Endometrial microvascular endothelial cells (primary cell): ENCODE measurements around the gene HSD3B7. TPM values are rescaled to one million over a fixed set of nuclear protein-coding genes. Genes with fewer than 3 reads are reported as not detected.

Source experiments
- in situ Hi-C: cut with HindIII; loops from 2 replicates; pipeline ENCODE4 v1.10.0; 2017; ENCODE audit warnings: low sequenced_read_pairs, low pct_unique_long_range_greater_than_20kb; ENCODE audit errors: inconsistent ontology term
- total RNA-seq: library from RNA; depleted of rRNA; stranded (reverse); fragments of >200 nt; gene quantifications from one replicate; pipeline ENCODE4 v1.2.3, GENCODE V29; 2015; ENCODE audit errors: inconsistent ontology term

HSD3B7 gene
- total RNA-seq, 1 donor from 2014 or later, result 6.0 TPM

DNA sequence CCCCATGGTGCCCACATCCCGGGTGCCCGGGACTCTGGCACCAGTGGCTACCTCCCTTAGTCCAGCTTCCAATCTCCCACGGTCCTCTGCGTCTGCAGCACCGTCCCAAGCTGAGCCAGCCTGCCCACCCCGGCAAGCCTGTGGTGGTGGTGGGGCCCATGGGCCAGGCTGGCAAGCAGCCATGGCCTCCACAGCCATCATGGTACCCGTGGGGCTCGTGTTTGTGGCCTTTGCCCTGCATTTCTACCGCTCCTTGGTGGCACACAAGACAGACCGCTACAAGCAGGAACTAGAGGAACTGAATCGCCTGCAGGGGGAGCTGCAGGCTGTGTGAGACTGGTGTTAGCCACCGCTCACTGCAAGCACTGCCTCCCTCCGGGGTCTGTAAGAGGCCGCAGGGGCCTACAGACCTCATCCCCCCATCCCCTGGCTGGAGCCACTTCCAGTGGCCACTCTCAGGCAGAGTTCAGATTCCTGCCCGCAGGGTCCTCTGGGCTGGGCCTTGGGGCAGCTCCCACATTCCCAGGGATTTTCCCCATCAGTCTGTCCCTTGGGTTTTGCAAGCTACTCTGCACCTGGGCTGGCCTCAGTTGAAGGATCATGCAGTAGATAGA lies 31.4 kb upstream of the HSD3B7 start:
- in situ Hi-C loops, result loop anchor here (25.0 kb wide), 1 partner anchor 109 kb away; the partner anchor contains the start of genes ZNF646 and ZNF668

DNA sequence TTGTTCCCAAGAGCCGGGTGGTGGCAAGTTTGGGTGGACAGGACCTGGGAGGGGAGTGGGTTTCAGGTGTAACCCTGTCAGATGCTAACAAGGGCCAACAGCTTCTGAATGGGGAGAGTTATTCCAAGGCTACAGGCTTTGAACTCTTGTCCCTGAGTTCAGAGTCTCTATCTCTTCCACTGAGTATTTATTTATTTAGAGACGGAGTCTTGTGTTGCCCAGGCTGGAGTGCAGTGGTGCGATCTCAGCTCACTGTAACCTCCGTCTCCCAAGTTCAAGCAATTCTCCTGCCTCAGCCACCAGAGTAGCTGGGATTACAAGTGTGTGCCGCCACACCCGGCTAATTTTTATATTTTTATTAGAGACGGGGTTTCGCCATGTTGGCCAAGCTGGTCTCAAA lies 30.0 kb upstream of the HSD3B7 start:
- in situ Hi-C loops, result loop anchor here (25.0 kb wide), 1 partner anchor 107 kb away; the partner anchor contains the start of genes ZNF646 and ZNF668

DNA sequence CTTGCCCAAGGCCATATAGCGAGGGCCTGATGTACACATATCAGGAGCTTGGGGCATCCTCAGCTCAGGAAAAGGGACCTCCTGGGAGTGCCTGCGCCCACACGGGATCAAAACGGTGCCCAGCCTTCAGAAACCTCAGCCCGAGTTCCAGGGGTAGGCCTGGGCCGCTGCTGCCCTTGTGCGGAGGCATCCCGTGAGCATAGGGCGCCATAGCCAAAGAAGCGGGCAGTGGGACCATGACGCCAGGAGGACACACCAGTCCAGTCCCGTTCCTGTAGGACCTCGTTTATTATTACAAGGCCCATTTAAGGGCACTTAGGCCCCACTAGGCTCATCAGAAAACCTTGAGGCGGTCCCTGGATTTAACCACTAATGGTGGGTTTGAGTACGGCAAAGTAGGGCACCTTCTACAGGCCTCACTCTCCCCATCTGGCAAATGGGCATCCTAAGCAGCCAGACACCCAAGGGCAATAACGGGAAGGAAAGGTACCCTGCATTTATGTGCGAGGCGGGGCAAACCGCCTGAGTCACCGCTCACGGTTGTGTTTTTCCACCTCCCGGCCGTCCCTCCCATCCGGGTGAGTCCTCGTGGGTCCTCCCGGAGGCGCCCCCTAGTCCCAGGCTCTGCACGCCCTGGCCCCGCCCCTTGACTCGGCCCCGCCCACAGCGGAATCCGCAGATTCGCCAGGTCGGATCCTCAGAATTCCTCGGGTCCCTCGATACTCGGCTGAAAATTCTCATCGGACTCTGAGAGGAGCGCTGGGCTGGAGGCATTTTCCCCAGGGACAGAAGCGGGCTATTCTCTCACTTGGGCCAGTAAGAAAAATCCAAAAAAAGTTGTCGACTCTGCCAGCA lies 28.2 kb upstream of the HSD3B7 start:
- in situ Hi-C loops, result loop anchor here (25.0 kb wide), 1 partner anchor 105 kb away; the partner anchor contains the start of genes ZNF646 and ZNF668

DNA sequence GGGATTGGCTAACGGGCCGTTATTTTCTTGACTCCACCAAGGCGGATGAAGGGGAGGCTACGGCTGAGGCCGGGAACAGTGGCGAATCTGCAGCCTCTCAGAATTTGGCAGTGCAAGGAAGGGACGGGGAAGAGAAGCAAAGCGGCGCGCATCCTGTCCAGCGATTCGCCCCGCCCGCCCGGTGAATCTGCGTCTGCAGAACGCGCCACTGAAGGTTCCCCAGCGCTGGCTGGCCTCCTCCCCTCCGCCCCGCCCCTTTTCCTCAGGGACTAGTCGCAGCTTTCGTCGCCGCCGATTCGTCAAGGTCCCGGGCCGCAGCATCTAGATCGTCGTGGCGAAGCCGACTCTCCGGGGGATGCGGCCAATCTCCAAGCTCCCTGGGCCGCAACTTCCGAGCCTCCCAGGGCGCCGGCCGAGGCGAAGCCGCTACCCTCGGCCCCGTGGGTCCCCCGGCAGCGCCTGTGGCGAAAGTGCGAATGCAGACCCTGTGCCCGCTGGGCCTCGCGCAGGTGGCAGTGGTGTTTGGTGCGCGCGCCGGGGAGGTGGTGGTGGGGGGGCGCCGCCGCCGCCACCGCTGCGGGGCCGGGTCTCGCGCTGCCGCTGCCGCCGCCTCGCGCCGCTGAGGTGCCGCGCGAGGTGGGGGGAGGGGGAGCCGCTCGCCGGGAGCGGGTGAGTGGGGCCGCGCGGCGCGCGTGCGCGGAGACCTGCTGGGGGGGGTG lies 27.4 kb upstream of the HSD3B7 start, which contains the start of gene SETD1A:
TSS of gene SETD1A (plus strand) at position 299 of the 719 bp plus-strand sequence. CDS start 978 bp downstream, outside the sequence.
- in situ Hi-C loops, result loop anchor here (25.0 kb wide), 1 partner anchor 105 kb away; the partner anchor contains the start of genes ZNF646 and ZNF668

DNA sequence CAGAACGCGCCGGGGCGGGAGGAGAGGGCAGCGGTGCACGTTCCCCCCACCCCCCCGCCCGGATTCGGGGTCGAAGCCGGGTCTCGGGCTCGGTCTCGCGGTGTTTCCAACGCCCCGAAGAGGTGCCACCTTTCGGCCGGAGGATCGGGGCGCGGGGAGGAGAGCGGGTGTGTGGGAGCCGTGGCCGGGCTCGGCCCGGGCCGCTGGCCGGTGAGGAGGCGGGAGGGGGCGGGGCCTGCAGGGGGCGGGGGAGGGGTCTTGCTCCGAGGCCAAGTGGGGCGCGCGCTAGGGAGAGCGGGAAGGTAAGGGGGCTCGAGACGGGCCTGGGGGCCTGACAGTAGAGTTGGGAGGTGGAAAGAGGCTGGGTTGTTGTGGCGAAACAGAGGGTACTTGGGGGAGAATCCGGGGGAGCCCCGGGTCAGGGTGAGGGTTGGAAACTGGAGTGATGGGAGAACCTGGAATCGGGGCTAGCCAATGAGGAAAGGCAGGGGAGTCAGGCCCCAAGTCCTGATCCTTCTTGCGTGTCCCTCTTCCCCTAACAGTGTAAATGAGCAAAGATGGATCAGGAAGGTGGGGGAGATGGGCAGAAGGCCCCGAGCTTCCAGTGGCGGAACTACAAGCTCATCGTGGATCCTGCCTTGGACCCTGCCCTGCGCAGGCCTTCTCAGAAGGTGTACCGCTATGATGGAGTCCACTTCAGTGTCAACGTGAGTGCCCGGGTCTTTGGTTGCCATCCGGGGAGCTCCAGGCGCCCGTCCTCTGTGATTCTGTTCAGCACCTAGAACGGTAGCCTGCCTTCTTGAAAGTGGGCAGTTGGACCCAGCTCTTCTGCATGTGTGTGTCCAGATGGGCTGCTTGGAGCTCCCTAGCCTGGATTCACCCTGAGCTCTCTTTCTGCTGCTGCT lies 26.6 kb upstream of the HSD3B7 start:
- in situ Hi-C loops, result loop anchor here (25.0 kb wide), 1 partner anchor 104 kb away; the partner anchor contains the start of genes ZNF646 and ZNF668

DNA sequence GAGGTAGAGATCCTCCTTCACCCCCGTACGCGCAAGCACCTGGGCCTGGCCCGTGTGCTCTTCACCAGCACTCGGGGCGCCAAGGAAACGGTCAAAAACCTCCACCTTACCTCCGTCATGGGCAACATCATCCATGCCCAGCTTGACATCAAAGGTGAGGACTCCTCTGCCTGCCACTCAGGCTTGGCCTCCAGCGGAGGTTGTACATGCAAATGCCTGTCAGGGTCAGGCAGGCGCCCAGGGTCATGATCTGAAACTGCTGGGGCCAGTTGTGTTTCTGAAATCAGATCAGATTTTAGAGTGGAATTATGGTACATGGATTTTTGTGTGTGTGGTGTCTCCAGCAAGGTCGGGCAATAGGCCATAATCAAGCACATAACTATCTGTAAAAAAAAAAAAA lies 23.6 kb upstream of the HSD3B7 start:
- in situ Hi-C loops, result loop anchor here (25.0 kb wide), 1 partner anchor 101 kb away; the partner anchor contains the start of genes ZNF646 and ZNF668

DNA sequence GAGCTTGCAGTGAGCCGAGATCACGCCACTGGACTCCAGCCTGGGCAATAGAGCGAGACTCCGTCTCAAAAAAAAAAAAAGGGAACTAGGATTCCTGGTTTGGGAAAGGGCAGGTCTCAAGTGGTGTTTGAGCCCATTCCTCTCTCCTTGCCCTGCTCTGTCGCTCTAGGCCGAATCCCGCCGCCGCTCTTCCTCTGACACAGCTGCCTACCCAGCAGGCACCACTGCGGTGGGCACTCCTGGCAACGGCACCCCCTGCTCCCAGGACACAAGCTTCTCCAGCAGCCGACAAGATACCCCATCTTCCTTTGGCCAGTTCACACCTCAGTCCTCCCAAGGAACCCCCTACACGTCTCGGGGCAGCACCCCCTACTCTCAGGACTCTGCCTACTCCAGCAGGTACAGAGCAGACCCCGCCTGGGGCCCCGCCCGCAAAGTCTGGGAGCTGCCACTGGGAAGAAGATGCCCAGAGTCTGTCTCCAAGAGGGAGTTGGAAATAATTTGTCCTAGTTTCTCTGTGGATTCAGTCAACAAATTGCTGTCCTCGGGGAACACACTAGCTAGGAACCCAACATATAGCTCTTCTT lies 21.0 kb upstream of the HSD3B7 start:
- in situ Hi-C loops, result loop anchor here (25.0 kb wide), 1 partner anchor 98 kb away; the partner anchor contains the start of genes ZNF646 and ZNF668

DNA sequence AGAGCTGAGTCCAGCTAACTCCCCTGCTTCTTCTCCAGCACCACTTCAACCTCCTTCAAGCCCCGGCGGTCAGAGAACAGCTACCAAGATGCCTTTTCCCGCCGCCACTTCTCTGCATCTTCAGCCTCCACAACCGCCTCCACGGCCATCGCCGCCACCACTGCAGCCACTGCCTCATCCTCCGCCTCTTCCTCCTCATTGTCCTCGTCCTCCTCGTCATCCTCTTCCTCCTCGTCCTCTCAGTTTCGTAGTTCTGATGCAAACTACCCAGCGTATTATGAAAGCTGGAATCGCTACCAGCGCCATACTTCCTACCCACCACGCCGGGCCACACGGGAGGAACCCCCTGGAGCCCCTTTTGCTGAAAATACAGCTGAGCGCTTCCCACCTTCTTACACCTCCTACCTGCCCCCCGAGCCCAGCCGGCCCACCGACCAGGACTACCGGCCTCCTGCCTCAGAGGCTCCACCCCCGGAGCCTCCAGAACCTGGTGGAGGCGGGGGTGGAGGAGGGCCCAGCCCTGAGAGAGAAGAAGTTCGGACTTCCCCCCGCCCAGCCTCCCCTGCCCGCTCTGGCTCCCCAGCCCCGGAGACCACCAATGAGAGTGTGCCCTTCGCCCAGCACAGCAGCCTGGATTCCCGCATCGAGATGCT lies 20.3 kb upstream of the HSD3B7 start:
- in situ Hi-C loops, result loop anchor here (25.0 kb wide), 1 partner anchor 98 kb away; the partner anchor contains the start of genes ZNF646 and ZNF668

DNA sequence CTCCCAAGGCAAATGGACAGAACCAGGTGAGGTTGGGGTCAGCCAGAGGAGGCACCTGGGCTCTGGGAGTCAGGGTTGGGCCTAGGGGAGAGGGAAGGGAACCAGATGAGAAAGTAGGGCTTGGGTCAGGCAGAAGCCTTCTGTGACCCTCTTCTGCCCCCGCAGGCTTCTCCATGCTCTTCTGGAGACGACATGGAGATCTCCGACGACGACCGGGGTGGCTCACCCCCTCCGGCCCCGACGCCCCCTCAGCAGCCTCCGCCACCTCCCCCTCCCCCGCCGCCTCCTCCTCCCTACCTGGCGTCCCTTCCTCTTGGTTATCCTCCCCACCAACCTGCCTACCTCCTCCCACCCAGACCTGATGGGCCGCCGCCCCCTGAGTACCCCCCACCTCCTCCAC lies 19.6 kb upstream of the HSD3B7 start:
- in situ Hi-C loops, result loop anchor here (25.0 kb wide), 1 partner anchor 97 kb away; the partner anchor contains the start of genes ZNF646 and ZNF668

DNA sequence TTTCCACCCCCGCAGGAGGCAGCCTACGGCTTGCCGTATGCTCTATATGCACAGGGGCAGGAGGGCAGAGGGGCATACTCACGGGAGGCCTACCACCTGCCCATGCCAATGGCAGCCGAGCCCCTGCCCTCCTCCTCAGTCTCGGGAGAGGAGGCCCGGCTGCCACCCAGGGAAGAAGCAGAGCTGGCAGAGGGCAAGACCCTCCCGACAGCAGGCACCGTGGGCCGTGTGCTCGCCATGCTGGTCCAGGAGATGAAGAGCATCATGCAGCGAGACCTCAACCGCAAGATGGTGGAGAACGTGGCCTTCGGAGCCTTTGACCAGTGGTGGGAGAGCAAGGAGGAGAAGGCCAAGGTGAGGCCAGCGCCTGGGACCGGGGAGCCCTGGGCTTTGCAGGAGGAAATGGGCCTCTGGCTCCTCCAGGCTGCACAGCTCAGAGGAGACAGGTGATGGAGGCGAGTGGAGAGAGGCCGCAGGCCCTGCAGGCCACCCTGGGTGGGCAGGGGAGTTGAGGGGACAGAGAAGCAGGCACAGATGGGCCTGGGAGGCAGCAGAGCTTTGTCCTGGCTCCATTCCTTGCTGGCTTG lies 18.9 kb upstream of the HSD3B7 start:
- in situ Hi-C loops, result loop anchor here (25.0 kb wide), 1 partner anchor 96 kb away; the partner anchor contains the start of genes ZNF646 and ZNF668

DNA sequence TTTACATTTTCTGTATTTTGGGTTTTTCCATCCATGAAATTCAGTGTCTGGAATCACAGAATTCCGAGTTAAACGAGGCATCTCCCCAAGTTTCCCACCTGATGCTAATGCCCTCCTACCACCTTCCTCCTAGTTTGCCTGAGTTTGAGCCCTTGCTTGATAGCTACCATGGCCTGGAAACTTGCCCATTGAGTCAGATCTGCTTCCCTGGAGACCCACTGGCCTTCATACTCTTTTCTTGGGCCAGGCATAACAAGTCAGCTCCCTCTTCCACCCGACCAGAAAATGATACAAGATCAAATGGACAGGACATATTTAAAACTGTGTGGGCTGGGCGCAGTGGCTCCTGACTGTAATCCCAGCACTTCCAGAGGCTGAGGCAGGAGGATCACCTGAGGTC lies 17.2 kb upstream of the HSD3B7 start:
- in situ Hi-C loops, result loop anchor here (25.0 kb wide), 1 partner anchor 95 kb away; the partner anchor contains the start of genes ZNF646 and ZNF668

DNA sequence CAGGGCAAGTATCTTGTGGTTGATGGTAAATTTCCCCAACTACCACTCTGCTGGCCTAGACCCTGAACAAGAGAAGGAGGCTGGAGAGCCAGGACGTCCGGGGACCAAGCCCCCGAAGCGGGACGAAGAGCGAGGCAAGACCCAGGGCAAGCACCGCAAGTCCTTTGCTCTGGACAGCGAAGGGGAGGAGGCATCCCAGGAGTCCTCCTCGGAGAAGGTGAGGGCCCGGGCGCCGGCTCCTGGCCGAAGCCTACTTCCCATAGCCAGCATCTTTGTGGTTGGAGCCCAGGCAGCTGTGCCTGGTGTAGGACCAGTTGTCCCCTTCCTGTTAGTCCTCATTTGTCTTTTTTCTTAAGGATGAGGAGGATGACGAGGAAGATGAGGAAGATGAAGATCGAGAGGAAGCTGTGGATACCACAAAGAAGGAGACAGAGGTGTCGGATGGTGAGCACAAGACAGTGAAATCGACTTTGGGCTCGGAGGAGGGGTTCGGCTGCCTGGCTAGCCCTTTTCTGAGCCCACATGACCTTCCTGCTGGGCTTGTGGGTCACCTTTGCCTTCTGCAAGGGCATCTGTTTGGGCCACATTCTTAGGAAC lies 15.7 kb upstream of the HSD3B7 start:
- in situ Hi-C loops, result loop anchor here (25.0 kb wide), 1 partner anchor 93 kb away; the partner anchor contains the start of genes ZNF646 and ZNF668

DNA sequence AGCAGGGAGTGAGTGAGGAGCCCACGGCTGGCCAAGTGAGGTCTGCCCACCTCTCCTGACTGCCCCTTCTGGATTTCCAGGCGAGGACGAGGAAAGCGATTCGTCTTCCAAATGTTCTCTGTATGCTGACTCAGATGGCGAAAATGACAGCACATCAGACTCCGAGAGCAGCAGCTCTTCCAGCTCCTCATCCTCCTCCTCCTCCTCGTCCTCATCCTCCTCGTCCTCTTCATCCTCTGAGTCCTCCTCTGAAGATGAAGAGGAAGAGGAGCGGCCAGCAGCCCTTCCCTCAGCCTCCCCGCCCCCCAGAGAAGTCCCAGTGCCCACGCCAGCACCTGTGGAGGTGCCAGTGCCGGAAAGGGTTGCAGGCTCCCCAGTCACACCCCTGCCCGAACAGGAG lies 13.7 kb upstream of the HSD3B7 start:
- in situ Hi-C loops, result loop anchor here (25.0 kb wide), 1 partner anchor 91 kb away; the partner anchor contains the start of genes ZNF646 and ZNF668

DNA sequence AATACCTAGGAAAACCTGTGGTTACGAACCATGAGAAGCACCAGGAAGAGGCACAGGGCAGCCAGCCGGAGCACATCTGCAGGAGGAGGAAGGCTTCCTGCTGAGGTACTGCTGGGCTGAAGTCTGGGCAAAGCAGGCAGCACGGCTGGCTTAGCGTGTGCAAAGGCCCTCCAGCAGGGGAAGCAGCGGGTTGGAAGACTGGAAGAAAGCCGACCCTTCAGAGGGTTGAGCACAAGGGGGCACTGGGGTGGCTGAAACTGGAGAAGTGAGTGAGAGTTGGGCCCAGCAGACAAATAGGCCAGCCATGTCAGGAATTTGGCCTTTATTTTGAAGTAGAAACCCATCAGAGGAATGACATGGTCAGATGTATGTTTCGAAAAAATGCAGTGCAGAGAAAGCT lies 12.1 kb upstream of the HSD3B7 start:
- in situ Hi-C loops, result loop anchor here (25.0 kb wide), 1 partner anchor 89 kb away; the partner anchor contains the start of genes ZNF646 and ZNF668

DNA sequence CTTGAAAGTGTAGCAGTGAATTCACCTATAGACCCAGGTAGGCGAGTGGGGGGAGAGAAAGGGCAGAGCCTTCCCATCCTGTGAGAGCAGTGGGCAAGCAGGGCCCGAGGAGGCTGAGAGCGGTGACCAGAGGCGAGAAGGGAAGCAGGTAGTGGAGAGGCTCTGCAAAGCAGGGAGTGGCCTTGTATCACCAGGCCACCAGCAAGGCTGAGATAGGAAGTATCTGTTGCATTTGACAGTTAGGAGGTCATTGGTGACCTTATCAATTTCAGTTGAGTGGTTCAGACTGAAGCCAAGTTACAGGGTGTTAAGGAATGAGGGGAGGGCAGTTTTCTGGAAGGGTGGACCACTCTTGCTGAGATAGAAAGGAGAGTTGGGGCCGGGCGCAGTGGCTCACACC lies 10.7 kb upstream of the HSD3B7 start:
- in situ Hi-C loops, result loop anchor here (25.0 kb wide), 1 partner anchor 88 kb away; the partner anchor contains the start of genes ZNF646 and ZNF668

DNA sequence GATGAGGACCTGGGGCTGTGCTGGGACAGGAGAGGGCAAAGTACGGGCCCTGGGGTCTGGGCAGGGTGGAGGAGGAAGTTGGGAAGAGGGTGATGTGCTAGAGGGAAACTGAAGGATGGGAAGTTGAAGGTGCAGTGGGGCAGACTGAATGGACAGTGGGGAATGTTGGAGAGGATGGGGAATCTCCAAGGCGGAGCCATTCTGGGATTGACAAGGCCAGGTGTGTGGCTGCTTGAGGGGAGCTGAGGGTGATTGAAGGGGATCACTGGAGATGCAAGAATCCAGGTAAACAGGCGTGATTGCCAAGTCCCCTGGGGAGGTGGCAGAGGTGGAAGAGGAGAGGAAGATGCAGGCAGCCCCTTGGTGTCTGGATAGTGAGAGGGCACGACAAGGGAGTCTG lies 8.5 kb upstream of the HSD3B7 start:
- in situ Hi-C loops, result no loop called here
